WI38 (cell line): ENCODE measurements around the gene SPDYE2.
"Not testable (repeated sequence)": the region's sequence is repeated elsewhere in the genome, so short reads cannot be mapped to it uniquely, and the experiment has no call there.

Experiments used
- H3K4me3 ChIP-seq: 2 replicates; pipeline ENCODE4 v1.5.1; 2011; ENCODE audit warnings: low read depth, mild to moderate bottlenecking, control low read depth, low read length

SPDYE2 gene

GRCh38 chr7:102599699-102600098 is 48.7 kb downstream of the SPDYE2 start:
- H3K4me3 ChIP-seq = not testable (repeated sequence)

- H3K4me3 ChIP-seq = not testable (repeated sequence)
These were observed 51.3 kb downstream of the SPDYE2 start for GRCh38 chr7:102602317-102602716.

- not testable (repeated sequence) for H3K4me3 ChIP-seq
These were observed 53.6 kb downstream of the SPDYE2 start for GRCh38 chr7:102604431-102605145.

- not testable (repeated sequence) for H3K4me3 ChIP-seq
These were observed 55.8 kb downstream of the SPDYE2 start for GRCh38 chr7:102606848-102607247.

GRCh38 chr7:102609734-102610133 is 58.7 kb downstream of the SPDYE2 start:
- not testable (repeated sequence) for H3K4me3 ChIP-seq

GRCh38 chr7:102610441-102610840 is 59.4 kb downstream of the SPDYE2 start:
- not testable (repeated sequence) for H3K4me3 ChIP-seq

- H3K4me3 ChIP-seq = not testable (repeated sequence)
These were observed 60.1 kb downstream of the SPDYE2 start for GRCh38 chr7:102611013-102611674.

GRCh38 chr7:102611675-102612325 is 60.8 kb downstream of the SPDYE2 start:
- not testable (repeated sequence) for H3K4me3 ChIP-seq
